Central memory CD4-positive, alpha-beta T cell (primary cell): Measurements from ENCODE around the gene SBF2.

Source experiments
- DNase-seq: peaks from one replicate; pipeline ENCODE4 v3.0.0; 2022

SBF2 gene

DNA sequence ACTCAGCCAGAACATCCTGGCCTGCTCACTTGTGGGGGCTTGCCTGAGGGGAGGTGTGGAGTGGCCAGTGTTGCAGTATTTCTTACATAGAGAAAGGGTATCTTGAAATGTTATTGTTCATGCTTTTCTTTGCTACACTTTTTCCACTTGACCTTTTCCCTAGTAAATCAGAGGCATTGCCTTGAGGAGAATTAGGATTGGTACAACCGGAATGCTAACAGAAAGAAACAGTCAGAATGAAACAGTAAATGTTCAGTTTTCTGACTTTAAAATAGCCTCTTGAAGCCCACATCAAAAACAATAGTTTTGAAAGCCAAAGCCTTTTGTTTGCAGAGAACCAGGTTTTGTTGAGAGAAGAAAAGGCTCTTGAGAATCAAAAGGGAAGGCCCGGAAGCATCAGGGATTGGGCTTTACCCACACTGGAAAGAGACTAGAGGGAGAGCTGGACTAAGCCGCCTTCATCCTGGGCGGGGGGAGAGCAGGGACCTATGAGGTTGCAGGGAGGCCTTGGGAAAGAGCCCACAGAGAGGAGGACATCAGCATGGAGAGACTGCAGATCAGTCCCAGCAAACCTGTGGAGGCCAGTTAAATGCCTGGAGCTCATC, 23.2 kb upstream of the SBF2 start:
- DNase-seq = no peak

DNA sequence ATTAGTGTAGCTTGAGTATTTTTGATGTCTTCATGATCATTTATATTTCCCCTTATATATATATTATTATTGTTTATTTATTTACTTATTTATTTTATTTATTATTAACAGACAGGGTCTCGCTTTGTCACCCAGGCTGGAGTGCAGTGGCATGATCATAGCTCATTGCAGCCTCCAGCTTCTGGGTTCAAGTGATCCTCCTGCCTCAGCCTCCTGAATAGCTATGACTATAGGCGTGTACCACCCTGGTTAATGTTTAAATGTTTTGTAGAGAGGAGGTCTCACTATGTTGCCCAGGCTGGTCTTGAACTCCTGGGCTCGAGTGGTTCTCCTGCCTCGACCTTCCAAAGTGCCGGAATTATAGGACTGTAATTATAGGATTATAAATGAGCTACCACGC, 21.1 kb upstream of the SBF2 start:
- DNase-seq = no peak

DNA sequence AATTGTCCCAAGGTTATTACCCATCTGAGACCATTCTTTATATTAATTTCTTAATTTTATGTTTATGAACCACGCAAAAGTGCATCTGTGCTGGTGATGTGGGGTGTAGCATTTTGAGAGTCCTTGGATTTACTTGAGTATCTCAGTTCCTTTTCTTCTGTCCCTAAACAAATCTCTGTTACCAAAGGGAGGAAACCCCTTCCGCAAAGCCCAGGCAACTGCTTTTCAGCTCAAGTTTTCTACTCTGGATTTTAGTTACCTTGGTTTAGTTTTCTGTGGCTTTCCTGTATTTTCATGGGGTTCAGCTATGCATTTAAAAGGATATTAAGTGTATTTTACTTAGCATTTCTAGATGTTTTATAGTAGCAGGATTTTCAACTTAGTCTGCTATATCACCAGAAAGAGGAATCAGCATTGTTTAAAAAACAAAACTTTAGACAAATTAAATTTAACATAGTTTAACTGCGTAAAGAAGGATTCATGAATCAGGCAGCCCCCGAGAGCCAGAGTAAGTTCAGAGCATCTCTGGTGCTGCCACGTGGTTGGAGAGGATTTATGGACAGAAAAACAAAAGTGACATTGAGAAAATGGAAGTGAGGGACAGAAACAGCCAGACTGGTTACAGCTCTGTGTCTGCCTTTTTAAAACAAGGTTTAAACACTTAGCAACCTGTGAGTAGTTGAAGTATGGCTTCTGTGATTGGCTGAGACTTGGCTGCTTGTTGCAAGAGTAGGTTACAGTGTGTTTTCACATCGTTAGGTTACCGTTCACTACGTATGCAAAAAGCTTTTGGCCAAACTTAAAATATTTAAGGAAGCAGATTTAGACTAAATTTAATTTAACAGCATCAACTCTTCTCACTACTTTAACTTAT, 20.4 kb upstream of the SBF2 start:
- no peak for DNase-seq

DNA sequence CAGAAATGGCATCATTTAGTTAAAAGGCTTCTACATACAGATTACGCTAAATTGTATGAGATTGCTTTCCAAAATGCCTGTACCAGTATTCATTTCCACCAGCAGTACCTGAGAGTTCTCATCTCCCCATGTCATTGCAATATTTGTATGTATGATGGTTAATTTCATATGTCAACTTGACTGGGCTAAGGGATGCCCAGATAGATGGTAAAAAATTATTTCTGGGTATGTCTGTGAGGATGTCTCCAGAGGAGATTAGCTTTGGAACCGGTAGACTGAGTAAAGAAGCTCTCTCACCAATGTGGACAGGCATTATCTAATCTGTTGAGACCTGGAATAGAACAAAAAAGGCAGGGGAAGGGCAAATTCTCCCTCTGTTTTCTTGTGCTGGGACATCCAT, 17.8 kb upstream of the SBF2 start:
- no peak for DNase-seq

DNA sequence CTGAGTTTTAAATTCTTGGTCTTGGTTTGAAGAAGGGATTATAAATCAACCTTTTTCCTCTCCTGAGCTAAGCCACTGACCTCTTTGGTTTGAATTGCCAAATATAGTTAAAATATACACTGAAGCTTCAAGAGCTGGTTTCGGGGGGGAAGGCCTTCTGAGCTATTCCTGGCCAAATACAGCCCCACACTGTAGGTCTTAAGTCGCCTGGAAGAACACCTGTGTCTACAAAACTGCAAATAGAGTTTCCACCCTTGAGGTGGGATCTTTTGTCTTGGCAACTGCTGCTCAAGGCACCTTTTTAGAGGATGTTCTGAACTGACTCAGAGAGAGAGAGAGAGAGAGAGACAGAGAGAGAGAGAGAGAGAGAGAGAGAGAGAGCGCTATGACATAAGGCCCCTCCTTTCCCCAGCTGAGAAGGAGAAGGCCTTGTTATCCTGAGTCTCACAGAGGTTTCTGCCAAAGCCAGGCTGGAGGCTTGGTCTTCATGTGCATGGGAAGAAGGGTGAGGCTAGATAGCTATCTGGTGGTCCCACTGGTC, 16.4 kb upstream of the SBF2 start:
- no peak for DNase-seq

DNA sequence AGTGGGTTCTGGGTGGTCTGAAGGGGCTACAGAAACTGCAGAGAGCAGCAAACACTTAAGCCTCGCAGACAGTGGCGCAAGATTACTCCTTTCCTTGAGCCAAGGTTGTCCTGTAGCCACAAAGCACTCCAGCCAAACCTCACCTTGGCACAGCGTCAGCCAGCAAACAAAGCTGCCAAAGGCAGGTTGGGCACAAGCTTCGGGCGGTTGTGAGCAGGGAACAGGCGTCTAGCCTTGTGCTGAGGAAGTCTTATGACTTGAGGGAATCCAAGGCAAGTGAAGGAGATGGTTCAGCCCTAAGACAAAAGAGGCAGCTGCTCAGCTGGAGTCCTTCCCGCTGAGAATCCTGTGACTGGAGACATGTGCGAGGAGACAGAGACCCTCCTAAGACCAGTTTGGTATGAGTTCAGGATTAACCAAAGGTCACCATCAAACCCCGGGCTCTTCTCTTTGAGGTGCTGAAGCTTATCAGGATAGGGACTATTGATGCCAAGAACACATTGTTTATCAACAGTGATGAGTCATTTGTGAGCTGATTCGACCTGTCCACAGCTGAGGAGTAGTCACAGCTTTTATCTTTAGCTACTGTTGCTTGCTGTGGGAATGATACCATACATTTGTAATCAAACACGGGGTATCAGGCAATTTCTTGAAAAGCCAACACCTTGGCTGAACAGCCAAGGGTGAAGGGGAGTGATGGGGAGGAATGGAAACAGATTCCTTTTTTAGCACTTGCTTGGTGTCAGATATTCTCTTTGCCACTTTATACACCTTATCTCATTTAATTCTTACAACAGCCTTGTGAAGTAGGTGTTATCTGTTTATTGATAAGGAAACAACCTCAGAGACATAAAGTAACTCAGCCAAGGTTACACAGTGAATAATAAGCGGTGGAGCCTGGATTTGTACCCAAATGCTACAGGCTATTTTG, 15.4 kb upstream of the SBF2 start:
- DNase-seq = no peak

DNA sequence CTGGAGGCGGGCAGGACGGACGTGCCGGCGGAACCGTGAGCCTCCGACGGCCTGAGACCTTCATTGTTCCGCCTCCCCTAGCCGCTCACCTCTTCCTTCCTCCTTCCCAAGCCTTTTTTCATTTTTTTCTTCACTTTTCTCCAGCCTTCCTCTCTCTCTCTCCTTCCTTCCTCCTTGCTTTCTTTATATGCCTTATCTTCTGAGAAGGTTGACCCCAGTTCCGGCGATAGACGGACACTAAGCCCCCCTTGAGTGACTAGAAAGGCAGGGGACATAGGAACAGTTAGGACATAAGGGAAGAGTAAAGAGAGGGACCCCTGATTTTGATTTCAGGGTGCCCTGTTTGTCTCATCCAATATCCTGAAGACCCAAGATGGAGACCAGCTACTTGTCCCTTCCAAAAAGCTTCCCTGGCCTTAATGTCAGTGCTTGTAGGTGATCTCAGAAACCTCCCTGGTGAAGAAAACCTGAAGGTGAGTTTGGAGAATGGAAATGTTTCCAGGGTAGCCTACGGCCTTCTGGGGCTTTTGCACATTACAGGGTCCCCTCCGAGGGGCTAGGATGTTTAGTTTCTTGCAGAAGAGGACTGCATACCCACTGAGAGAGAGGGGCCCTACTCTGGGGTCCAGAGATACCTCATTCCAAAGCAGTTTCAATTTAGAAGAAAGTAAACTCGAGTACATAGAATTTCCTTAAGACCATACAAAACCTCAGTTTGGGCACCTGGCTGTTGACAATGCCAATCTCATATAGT, 14.4 kb upstream of the SBF2 start:
- no peak for DNase-seq

DNA sequence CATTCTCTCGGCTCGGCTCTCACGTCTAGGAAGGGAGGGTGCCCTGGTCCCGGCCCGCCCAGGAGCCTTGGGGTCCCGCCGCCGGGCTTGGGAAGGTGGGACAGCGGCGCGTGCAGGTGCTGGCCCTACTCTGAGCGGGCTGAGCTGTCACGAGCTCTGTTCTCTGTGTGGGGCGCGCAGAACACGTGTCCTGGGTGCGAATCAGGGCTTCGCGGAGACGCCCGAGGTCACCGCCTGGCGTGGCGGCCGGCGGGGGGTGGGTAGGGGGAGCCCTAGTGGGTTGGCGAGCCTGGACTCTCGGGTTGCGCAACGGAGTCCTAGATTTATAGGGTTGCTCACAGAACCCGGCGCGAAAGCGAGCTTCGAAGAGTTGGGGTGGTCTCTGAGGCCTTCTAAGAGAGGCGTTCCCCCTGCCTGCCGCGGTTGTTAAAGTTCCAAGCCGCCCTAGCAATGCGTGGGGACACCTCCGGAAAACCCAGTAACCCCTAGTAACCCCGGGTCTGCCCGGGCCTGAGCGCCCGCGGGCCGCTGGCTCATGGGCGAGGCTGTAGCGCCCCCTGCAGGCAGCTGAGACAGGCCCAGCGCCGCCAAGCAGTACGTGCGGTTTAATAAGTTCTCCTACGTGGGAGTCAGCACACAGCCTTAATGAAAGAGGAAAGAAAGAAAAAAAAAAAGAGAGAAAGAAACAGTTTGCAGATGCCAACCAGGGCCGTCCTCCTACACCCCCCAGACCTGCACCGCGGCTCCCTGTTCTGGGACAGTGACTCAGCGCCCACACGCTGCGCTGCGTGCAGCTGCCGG, 13.6 kb upstream of the SBF2 start:
- peak; percentile 80 for DNase-seq

DNA sequence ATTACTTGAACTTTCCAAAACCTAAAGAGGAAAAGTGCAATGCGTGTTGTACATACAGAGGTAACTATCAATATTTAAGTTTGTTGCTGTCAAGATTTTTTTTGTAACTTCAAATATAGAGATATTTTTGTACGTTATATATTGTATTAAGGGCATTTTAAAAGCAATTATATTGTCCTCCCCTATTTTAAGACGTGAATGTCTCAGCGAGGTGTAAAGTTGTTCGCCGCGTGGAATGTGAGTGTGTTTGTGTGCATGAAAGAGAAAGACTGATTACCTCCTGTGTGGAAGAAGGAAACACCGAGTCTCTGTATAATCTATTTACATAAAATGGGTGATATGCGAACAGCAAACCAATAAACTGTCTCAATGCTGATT, 13.0 kb upstream of the SBF2 start:
- DNase-seq = no peak

DNA sequence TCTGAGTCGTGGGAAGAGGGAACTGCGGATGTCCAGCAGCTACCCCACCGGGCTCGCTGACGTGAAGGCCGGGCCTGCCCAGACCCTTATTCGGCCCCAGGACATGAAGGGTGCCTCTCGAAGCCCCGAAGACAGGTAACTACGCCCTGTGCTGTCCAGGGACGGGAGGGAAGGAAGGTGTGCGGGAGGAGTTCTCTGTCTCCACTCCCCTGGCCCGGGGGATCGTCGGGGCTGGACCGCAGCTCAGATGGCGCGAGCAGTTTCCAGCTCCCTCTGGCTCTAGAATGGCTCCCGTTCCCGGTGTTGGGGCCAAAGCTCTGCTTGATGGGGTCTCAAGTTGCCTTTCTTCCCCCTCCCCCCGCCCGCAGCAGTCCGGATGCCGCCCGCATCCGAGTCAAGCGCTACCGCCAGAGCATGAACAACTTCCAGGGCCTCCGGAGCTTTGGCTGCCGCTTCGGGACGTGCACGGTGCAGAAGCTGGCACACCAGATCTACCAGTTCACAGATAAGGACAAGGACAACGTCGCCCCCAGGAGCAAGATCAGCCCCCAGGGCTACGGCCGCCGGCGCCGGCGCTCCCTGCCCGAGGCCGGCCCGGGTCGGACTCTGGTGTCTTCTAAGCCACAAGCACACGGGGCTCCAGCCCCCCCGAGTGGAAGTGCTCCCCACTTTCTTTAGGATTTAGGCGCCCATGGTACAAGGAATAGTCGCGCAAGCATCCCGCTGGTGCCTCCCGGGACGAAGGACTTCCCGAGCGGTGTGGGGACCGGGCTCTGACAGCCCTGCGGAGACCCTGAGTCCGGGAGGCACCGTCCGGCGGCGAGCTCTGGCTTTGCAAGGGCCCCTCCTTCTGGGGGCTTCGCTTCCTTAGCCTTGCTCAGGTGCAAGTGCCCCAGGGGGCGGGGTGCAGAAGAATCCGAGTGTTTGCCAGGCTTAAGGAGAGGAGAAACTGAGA, 12.2 kb upstream of the SBF2 start:
- no peak for DNase-seq

DNA sequence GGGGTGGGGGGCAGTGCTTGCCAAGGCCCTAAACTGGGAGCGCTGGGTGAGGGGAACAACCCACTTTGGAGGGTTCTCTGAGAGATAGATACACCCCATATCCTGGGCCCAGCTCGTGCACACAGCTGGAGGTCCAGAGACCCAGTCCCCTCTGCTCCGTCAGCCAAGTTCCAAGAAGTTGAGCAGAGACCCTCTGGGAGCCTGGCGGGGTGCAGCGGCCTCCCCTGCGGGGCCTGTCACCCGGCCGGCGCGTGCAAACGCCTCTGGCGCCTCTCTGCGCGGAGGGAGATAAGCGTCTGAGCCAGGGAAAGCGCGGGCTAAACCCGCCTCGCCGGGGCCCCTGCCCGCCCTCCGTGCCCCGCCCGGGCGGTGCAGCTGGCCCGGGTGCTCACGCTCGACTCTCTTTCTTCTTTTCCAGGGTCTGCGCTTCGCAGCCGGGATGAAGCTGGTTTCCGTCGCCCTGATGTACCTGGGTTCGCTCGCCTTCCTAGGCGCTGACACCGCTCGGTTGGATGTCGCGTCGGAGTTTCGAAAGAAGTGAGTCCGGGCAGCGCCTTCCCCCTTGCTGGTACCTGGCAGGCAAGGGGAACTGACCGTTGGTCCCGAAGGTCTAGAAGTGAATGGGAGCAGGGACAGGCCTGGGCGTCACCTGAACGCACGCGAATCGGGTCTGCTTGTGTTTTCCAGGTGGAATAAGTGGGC, 11.4 kb upstream of the SBF2 start:
- DNase-seq = no peak

DNA sequence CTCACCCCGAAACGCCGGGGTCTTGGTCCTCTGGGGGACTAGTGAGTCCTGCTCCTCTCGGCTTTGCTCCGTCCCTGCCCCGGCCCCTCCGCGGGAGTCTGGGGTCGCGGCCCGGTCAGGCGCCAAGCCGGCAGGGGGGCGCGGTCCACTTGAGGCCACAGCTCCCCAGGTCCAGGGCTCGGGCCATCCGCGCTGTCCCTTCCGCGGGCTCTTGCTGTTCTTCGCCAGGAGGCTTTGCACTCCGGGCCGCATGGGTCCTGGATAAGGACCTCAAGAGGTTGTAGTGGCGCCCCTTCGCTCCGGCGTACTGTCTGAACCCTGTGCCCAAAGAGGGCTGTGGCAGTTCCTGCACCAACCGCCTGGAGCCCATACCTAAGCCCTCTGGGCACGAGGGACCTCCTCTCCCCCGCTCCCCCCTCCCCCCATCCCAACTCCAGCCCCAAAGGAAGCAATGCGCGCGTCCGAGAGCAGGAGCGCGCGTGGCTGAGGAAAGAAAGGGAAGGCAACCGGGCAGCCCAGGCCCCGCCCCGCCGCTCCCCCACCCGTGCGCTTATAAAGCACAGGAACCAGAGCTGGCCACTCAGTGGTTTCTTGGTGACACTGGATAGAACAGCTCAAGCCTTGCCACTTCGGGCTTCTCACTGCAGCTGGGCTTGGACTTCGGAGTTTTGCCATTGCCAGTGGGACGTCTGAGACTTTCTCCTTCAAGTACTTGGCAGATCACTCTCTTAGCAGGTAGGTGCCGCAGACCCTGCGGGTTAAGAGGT, 10.7 kb upstream of the SBF2 start, which contains the start of gene ADM:
Gene ADM, plus strand, starts transcription at position 579 of the 767 bp plus-strand sequence. CDS start 628 bp downstream, outside the sequence.
- no peak for DNase-seq

DNA sequence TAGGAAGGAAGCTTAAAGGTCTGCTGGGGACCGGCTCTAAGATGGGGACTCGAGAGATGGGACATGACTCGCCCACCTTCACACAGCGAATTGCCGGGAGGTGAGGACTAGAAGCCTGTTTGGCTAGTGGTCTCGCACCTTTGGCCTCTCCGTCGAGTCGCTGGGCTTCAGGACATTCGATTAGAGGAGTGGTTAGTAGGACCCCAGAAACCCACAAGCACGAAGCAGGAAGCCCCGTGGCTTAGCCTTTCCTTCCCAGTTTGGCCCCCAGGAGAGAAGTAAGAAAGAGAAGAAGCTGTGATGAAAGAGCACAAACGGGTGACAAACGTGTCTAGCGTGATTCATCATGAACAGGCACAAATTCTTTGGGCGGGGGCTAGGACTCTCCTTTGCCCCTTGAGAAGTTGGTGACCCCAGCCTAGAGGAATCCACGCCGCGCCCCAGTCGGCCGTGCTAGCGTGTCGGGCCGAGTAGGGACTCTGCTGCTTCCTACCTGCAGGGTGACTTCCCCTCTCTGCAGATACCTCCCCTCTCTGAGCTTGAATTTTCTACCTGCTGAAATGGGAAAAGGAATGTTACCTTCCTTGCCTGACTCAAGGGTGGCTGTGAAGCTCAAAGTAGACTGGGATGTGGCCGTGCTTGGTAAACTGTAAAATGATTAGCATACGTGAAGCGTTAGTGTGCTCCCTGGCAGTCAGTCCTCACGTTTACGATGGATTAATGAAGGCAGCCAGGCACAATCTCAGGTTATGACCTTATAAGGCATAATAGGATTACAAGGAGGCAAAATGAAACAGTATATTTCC, 9.7 kb upstream of the SBF2 start:
- no peak for DNase-seq

DNA sequence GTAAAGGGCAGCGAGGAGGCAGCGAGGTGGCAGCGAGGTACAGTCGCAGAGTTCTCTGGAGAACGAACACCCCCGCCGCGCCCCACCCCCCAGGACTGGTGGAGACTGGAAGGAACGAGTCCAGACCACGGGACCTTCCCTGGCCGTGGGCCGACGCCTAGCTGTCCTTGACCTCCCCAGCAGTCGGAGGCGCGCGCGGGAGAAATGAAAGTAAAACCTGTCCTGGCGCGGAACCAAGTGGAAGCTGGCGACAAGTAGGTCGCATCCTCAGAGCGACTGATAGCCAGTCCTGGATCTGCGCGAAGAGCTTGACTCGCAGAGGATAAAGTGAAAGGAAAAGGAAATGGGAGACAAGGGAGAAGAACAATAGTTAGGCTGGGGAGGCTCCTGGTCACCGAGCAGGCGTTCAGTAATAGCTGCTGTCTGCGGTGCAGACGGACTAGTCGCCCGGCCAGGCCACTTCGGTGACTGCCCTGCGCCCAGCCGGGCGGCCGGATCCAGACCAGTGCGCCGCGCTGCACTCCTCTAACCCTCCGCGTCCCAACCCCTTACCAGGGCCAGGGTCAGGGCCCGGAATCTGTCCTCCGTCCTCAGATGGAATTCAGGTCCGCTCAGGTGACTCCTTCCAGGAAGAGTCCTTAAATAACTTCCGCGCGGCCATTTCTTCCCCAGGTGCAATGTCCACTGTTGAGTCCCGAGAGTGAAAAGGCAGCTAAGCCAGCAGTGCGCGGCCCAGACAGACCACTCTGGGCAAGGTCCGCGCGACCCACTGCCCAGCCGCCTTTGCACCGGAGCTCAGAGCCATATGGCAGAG, 8.9 kb upstream of the SBF2 start:
- DNase-seq = peak; percentile 73

DNA sequence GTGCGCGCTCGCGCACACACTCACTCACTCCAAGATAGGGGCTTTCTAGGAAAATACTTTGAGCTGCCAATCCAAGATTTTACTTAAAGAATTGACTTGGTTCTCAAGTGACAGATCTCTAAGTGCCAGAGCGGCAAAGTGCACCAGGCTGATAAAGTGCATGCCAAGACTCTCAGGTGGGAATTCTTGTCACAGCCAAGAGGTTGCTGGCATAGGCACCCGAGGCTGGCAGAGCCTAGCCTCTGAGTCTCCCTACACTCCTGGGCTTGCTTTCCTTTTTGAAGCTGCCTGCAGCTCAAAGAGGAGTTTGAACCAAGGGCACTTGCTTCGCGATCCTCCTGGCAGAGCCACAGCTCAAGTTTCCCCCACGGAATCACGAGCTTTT, 8.3 kb upstream of the SBF2 start:
- no peak for DNase-seq

DNA sequence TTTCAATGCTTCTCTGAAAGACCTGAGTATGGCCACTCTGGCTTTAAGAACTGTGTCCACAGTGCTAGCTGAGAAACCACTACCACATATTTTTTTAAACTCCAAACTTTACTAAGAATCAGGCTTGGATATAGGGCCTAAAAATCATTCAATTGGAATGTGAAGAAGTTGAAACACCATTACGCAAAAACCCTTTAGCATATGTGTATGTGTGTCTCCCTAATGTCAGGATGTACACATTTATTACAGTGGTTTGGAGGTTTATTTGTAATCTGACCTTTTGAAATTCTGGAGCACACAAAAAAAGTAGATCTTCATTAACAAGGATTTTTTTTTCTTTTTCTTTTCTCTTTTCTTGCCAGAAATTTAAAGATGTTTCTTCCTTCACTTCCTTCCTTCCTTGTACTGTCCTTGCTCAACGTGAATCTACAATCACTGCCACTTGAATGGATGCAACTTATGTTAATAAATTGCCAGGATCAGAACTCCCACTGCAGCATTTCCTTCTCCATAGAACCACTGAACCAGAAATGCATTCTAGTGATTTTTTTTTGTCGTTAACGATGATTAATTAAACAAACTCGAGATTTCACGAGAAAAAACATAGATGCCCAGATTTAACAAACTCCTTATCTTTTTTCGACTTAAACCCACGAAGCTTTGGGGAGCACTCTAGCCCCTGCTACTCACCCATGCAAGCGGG, 7.8 kb upstream of the SBF2 start:
- DNase-seq = no peak
